Measurements from ENCODE around the gene CRYBG1.
"Not testable (repeated sequence)": the region's sequence is repeated elsewhere in the genome, so short reads cannot be mapped to it uniquely, and the experiment has no call there.

CRYBG1 gene

GRCh38 chr6:106572875-106573585, 212.5 kb downstream of the CRYBG1 start:
- Mint-ChIP-seq H3K4me1 (no peaks in the 10 kb centered on the region), H3K4me3 (no peak overlapping the region), H3K36me3 (ENCODE audit: low read depth) (peaks cover 15% of the 10 kb centered on the region), H3K9me3 (no peaks in the 10 kb centered on the region), H3K27me3 (ENCODE audit: low read depth) (no peaks in the 10 kb centered on the region), H3K27ac (no peak overlapping the region)
- TF ChIP-seq CTCF (IDR thresholded peaks at IDR 0.05; ENCODE audit: unreplicated experiment in 3 of 3): no peak

GRCh38 chr6:106574741-106575458, 214.4 kb downstream of the CRYBG1 start:
- H3K36me3 Mint-ChIP-seq (ENCODE audit: low read depth): peaks cover 15% of the 10 kb centered on the region
- H3K9me3 Mint-ChIP-seq: no peaks in the 10 kb centered on the region
- no peak overlapping the region for H3K27ac Mint-ChIP-seq
- no peaks in the 10 kb centered on the region for H3K27me3 Mint-ChIP-seq (ENCODE audit: low read depth)
- no peak overlapping the region for H3K4me3 Mint-ChIP-seq
- H3K4me1 Mint-ChIP-seq: no peaks in the 10 kb centered on the region
- TF ChIP-seq CTCF (IDR thresholded peaks at IDR 0.05; ENCODE audit: unreplicated experiment in 3 of 3): no peak

- Mint-ChIP-seq H3K4me3 (no peak overlapping the region), H3K4me1 (no peaks in the 10 kb centered on the region), H3K27me3 (ENCODE audit: low read depth) (no peaks in the 10 kb centered on the region), H3K27ac (no peak overlapping the region), H3K9me3 (no peaks in the 10 kb centered on the region), H3K36me3 (ENCODE audit: low read depth) (peaks cover 15% of the 10 kb centered on the region)
- TF ChIP-seq CTCF (IDR thresholded peaks at IDR 0.05; ENCODE audit: unreplicated experiment in 3 of 3): no peak
Measured at GRCh38 chr6:106579281-106579680, 218.8 kb downstream of the CRYBG1 start.

GRCh38 chr6:106581468-106581867, 221.0 kb downstream of the CRYBG1 start:
- peaks cover 6% of the 10 kb centered on the region for H3K36me3 Mint-ChIP-seq (ENCODE audit: low read depth)
- no peaks in the 10 kb centered on the region for H3K4me1 Mint-ChIP-seq
- no peak for TF ChIP-seq CTCF (IDR thresholded peaks at IDR 0.05; ENCODE audit: unreplicated experiment in 3 of 3)
- H3K27me3 Mint-ChIP-seq (ENCODE audit: low read depth): no peaks in the 10 kb centered on the region
- H3K27ac Mint-ChIP-seq: no peak overlapping the region
- H3K4me3 Mint-ChIP-seq: no peak overlapping the region
- H3K9me3 Mint-ChIP-seq: no peaks in the 10 kb centered on the region

GRCh38 chr6:106586815-106587415, 226.4 kb downstream of the CRYBG1 start:
- Mint-ChIP-seq H3K9me3 (no peaks in the 10 kb centered on the region), H3K4me3 (no peak overlapping the region)

GRCh38 chr6:106588937-106589336, 228.4 kb downstream of the CRYBG1 start:
- not testable (repeated sequence) for H3K4me3 Mint-ChIP-seq; H3K9me3 Mint-ChIP-seq; H3K27ac Mint-ChIP-seq; H3K4me1 Mint-ChIP-seq; H3K27me3 Mint-ChIP-seq (ENCODE audit: low read depth)
- peaks cover 18% of the 10 kb centered on the region for H3K36me3 Mint-ChIP-seq (ENCODE audit: low read depth)

More at GRCh38 chr6:106586815-106587415, 226.4 kb downstream of the CRYBG1 start:
- no peaks in the 10 kb centered on the region for H3K4me1 Mint-ChIP-seq
- no peak overlapping the region for H3K27ac Mint-ChIP-seq
- peaks cover 21% of the 10 kb centered on the region for H3K36me3 Mint-ChIP-seq (ENCODE audit: low read depth)
- TF ChIP-seq CTCF (IDR thresholded peaks at IDR 0.05; ENCODE audit: unreplicated experiment in 3 of 3): no peak
- H3K27me3 Mint-ChIP-seq (ENCODE audit: low read depth): no peaks in the 10 kb centered on the region

All from nephron (organoid).